GM23338 (cell line): ENCODE results near the gene DENND5B. TPM values are rescaled to one million over a fixed set of nuclear protein-coding genes. Genes with fewer than 3 reads are reported as not detected.

Source experiments
- ATAC-seq: fragments of 200-7000 bp; cut with Tn5 transposase; 3 replicates; pipeline ENCODE4 v1.9.1; 2020
- DNase-seq: peaks from one replicate; pipeline ENCODE4 v3.0.0-alpha.2; 2015; ENCODE audit warnings: low spot score
- H2AFZ ChIP-seq: fragments of 200-600 bp; sonication (generic); 2 replicates; pipeline ENCODE4 v1.8.0; 2016; ENCODE audit warnings: antibody characterized with exemption, mild to moderate bottlenecking, moderate library complexity
- H3F3A ChIP-seq: fragments of 200-600 bp; sonication (generic); replicated peaks from 2 replicates; pipeline ENCODE4 v1.8.0; 2017; ENCODE audit warnings: antibody characterized with exemption, mixed run types, low read depth
- H3K27ac ChIP-seq: fragments of 200-600 bp; sonication (generic); 2 replicates; pipeline ENCODE4 v1.6.1; 2016; ENCODE audit warnings: low read depth
- H3K27me3 ChIP-seq: fragments of 200-600 bp; sonication (generic); 2 replicates; pipeline ENCODE4 v1.8.0; 2016; ENCODE audit warnings: mild to moderate bottlenecking, mixed run types, moderate library complexity; ENCODE audit not compliant: insufficient read depth
- H3K36me3 ChIP-seq: fragments of 200-600 bp; sonication (generic); 2 replicates; pipeline ENCODE4 v1.8.0; 2016; ENCODE audit warnings: mild to moderate bottlenecking; ENCODE audit not compliant: insufficient read depth
- H3K4me1 ChIP-seq: fragments of 200-600 bp; sonication (generic); 2 replicates; pipeline ENCODE4 v1.8.0; 2016; ENCODE audit warnings: mild to moderate bottlenecking, moderate library complexity; ENCODE audit not compliant: insufficient read depth
- H3K4me2 ChIP-seq: fragments of 200-600 bp; sonication (generic); 2 replicates; pipeline ENCODE4 v1.7.1; 2017; ENCODE audit warnings: mixed run types
- H3K4me3 ChIP-seq: fragments of 200-600 bp; sonication (generic); 2 replicates; pipeline ENCODE4 v1.6.1; 2016; ENCODE audit warnings: mixed run types
- H3K79me2 ChIP-seq: fragments of 200-600 bp; sonication (generic); replicated peaks from 2 replicates; pipeline ENCODE4 v1.8.0; 2017; ENCODE audit warnings: mild to moderate bottlenecking; ENCODE audit not compliant: insufficient read depth
- H3K9me2 ChIP-seq: fragments of 200-600 bp; sonication (generic); 2 replicates; pipeline ENCODE4 v1.8.0; 2017; ENCODE audit not compliant: insufficient read depth
- H4K20me1 ChIP-seq: fragments of 200-600 bp; sonication (generic); replicated peaks from 2 replicates; pipeline ENCODE4 v1.8.0; 2017; ENCODE audit warnings: mild to moderate bottlenecking; ENCODE audit not compliant: insufficient read depth
- H3K27ac Mint-ChIP-seq: 2 replicates; pipeline ENCODE4 v1.8.0; 2020; ENCODE audit warnings: inconsistent platforms, mild to moderate bottlenecking, moderate library complexity, mixed read lengths
- H3K27me3 Mint-ChIP-seq: 3 replicates; pipeline ENCODE4 v1.8.0; 2022; ENCODE audit warnings: low read depth, mild to moderate bottlenecking, moderate library complexity, mixed read lengths, inconsistent platforms; ENCODE audit not compliant: insufficient read depth, poor library complexity
- H3K36me3 Mint-ChIP-seq: 3 replicates; pipeline ENCODE4 v1.8.0; 2021; ENCODE audit warnings: low read depth, mild to moderate bottlenecking, inconsistent platforms, moderate library complexity, mixed read lengths
- H3K4me1 Mint-ChIP-seq: 3 replicates; pipeline ENCODE4 v1.8.0; 2020; ENCODE audit warnings: mild to moderate bottlenecking, inconsistent platforms, mixed read lengths
- H3K4me3 Mint-ChIP-seq: 3 replicates; pipeline ENCODE4 v1.8.0; 2021; ENCODE audit warnings: moderate library complexity, mild to moderate bottlenecking, inconsistent platforms, mixed read lengths
- H3K9me3 Mint-ChIP-seq: 3 replicates; pipeline ENCODE4 v1.8.0; 2020; ENCODE audit warnings: moderate library complexity, mild to moderate bottlenecking, inconsistent platforms, mixed read lengths
- CREB1 ChIP-seq: fragments of 250-450 bp; sonication (Bioruptor Pico); IDR thresholded peaks from 2 replicates; pipeline ENCODE4 v1.5.0; 2020; ENCODE audit warnings: low read depth, mild to moderate bottlenecking, moderate library complexity
- CTCF ChIP-seq, 2 experiments: fragments of 200-600 bp in 1 of 2; sonication (generic) in 1 of 2; conservative IDR thresholded peaks; 2 replicates each; pipeline versions ENCODE4 v1.5.1 to v1.6.1; 2016 to 2017; ENCODE audit warnings: antibody characterized with exemption in 2 of 2, low read depth in 2 of 2, mild to moderate bottlenecking in 2 of 2, moderate library complexity in 1 of 2
- EZH2phosphoT487 ChIP-seq: fragments of 200-600 bp; sonication (generic); IDR thresholded peaks from one replicate; pipeline ENCODE4 v1.8.1; 2018; ENCODE audit warnings: antibody characterized with exemption; ENCODE audit not compliant: unreplicated experiment
- NANOG ChIP-seq: IDR thresholded peaks from 2 replicates; pipeline ENCODE4 v1.6.1; 2016; ENCODE audit warnings: antibody characterized with exemption, borderline replicate concordance
- POLR2AphosphoS5 ChIP-seq: IDR thresholded peaks from 2 replicates; pipeline ENCODE4 v1.6.1; 2016; ENCODE audit warnings: antibody characterized with exemption, low read depth
- ZNF114 ChIP-seq: fragments of 250-450 bp; sonication (Bioruptor Pico); IDR thresholded peaks from 2 replicates; pipeline ENCODE4 v1.5.0; 2020; ENCODE audit warnings: mild to moderate bottlenecking, moderate library complexity
- ZNF462 ChIP-seq: fragments of 250-450 bp; sonication (Bioruptor Pico); IDR thresholded peaks from 2 replicates; pipeline ENCODE4 v1.5.0; 2020; ENCODE audit warnings: mild to moderate bottlenecking, moderate library complexity
- polyA plus RNA-seq: library from polyadenylated mRNA; unstranded; fragments of >200 nt; fragmentation: Nextera tagmentation; extraction: Ambion mirVana; gene quantifications from 2 replicates; pipeline ENCODE4 v1.2.1, GENCODE V29; 2016
- total RNA-seq: library from RNA; depleted of rRNA; stranded (reverse); fragments of >200 nt; shearing (Covaris generic); gene quantifications from 2 replicates; pipeline ENCODE4 v1.2.3, GENCODE V29; 2014

DENND5B gene
- total and polyA plus RNA-seq, 2 experiments from 2014 or later, result 6.5 to 17.2 TPM

- Histone ChIP-seq H3F3A (no peaks in the 10 kb centered on the region), H3K4me3 (no peak overlapping the region), H3K9me2 (no peaks in the 10 kb centered on the region), H3K27me3 (no peaks in the 10 kb centered on the region), H4K20me1 (no peaks in the 10 kb centered on the region), H3K36me3 (no peaks in the 10 kb centered on the region), H3K27ac (no peak overlapping the region), H3K79me2 (no peaks in the 10 kb centered on the region; the same call in 1 of the 2 replicates), H2AFZ (no peak overlapping the region), H3K4me2 (no peak overlapping the region), H3K4me1 (peaks cover 24% of the 10 kb centered on the region)
- Mint-ChIP-seq H3K27me3 (peaks cover 15% of the 10 kb centered on the region), H3K9me3 (no peaks in the 10 kb centered on the region), H3K36me3 (peaks cover 19% of the 10 kb centered on the region), H3K4me1 (peaks cover 37% of the 10 kb centered on the region), H3K4me3 (no peak overlapping the region), H3K27ac (no peak overlapping the region)
- DNase-seq (no peak), ATAC-seq (no peak)
- TF ChIP-seq ZNF462 (no peak), CTCF (conservative IDR thresholded peaks at IDR 0.05; ENCODE audit: low read depth in 2 of 2) (no peak), NANOG (no peak), POLR2AphosphoS5 (no peak), ZNF114 (CRISPR knock-in tag) (no peak), CREB1 (CRISPR knock-in tag) (no peak), EZH2phosphoT487 (no peak)
Observed at GRCh38 chr12:31494455-31494854, 96.5 kb downstream of the DENND5B start.
